SK-N-SH (cell line): Measurements from ENCODE around the gene IFNA10. TPM values are rescaled to one million over a fixed set of nuclear protein-coding genes. Genes with fewer than 3 reads are reported as not detected.

ENCODE experiments used
- CTCF ChIA-PET: fragments of 300-600, 350-600 bp; formaldehyde crosslinking; extraction: SDS; loops from one replicate; lab custom pipeline; 2021; lab: Yijun Ruan, JAX
- POLR2A ChIA-PET: fragments of 350-600 bp; sonication (Branson Sonifier 250); formaldehyde crosslinking; extraction: SDS; loops from one replicate; lab custom pipeline; 2020; ENCODE audit warnings: antibody characterized with exemption, inconsistent platforms; lab: Yijun Ruan, JAX
- DNase-seq: peaks from one replicate; pipeline ENCODE4 v3.0.0; 2012
- H2AFZ ChIP-seq: fragments of 200-600 bp; sonication (generic); 2 replicates; pipeline ENCODE4 v1.8.1; 2016; ENCODE audit warnings: antibody characterized with exemption, mild to moderate bottlenecking, low read depth
- H3F3A ChIP-seq: fragments of 200-600 bp; sonication (generic); replicated peaks from 2 replicates; pipeline ENCODE3; 2016; ENCODE audit warnings: antibody characterized with exemption, mild to moderate bottlenecking; ENCODE audit not compliant: insufficient read depth
- H3K27ac ChIP-seq, 2 experiments: fragments of 200-500 bp in 1 of 2; fragments of 200-600 bp in 1 of 2; sonication (Bioruptor generic) in 1 of 2; sonication (generic), shearing (Covaris generic) in 1 of 2; 2 replicates each; pipeline versions ENCODE4 v1.5.1 to v1.6.1; 2014 to 2016; ENCODE audit warnings: low read depth in 2 of 2, inconsistent platforms in 1 of 2, low read length in 1 of 2, mild to moderate bottlenecking in 1 of 2, mixed read lengths in 1 of 2
- H3K27me3 ChIP-seq: fragments of 200-600 bp; sonication (generic), shearing (Covaris generic); 2 replicates; pipeline ENCODE4 v1.6.1; 2016; ENCODE audit warnings: mixed run types; ENCODE audit not compliant: insufficient read depth
- H3K36me3 ChIP-seq, 2 experiments: fragments of 200-500 bp in 1 of 2; fragments of 200-600 bp in 1 of 2; sonication (Bioruptor generic) in 1 of 2; sonication (generic) in 1 of 2; replicated peaks in 1 of 2; 2 replicates each; pipeline versions ENCODE3 to v1.5.1; 2014 to 2016; ENCODE audit warnings: low read length in 1 of 2, mild to moderate bottlenecking in 1 of 2; ENCODE audit not compliant: insufficient read depth in 2 of 2, control insufficient read depth in 1 of 2
- H3K4me1 ChIP-seq, 2 experiments: fragments of 200-500 bp in 1 of 2; fragments of 200-600 bp in 1 of 2; sonication (Bioruptor generic) in 1 of 2; sonication (generic), shearing (Covaris generic) in 1 of 2; 2 replicates each; pipeline versions ENCODE4 v1.5.1 to v1.6.1; 2014 to 2016; ENCODE audit warnings: low read depth in 1 of 2, low read length in 1 of 2, mixed run types in 1 of 2; ENCODE audit not compliant: insufficient read depth in 2 of 2, control insufficient read depth in 1 of 2
- H3K4me2 ChIP-seq: fragments of 200-600 bp; sonication (generic), shearing (Covaris generic); 2 replicates; pipeline ENCODE4 v1.6.1; 2017; ENCODE audit warnings: mixed run types
- H3K4me3 ChIP-seq, 2 experiments: fragments of 200-500 bp in 1 of 2; fragments of 200-600 bp in 1 of 2; sonication (Bioruptor generic) in 1 of 2; sonication (generic), shearing (Covaris generic) in 1 of 2; 2 replicates each; pipeline versions ENCODE4 v1.5.1 to v1.8.1; 2014 to 2016; ENCODE audit warnings: low read depth in 2 of 2, inconsistent platforms in 1 of 2, low read length in 1 of 2, mild to moderate bottlenecking in 1 of 2, mixed read lengths in 1 of 2, moderate library complexity in 1 of 2
- H3K79me2 ChIP-seq: fragments of 200-600 bp; sonication (generic); 2 replicates; pipeline ENCODE4 v1.8.1; 2017; ENCODE audit warnings: mild to moderate bottlenecking; ENCODE audit not compliant: insufficient read depth
- H3K9ac ChIP-seq: fragments of 200-600 bp; sonication (generic); 2 replicates; pipeline ENCODE4 v1.6.1; 2017; ENCODE audit warnings: mixed run types
- H3K9me2 ChIP-seq: fragments of 200-600 bp; sonication (generic); 2 replicates; pipeline ENCODE4 v1.6.1; 2017; ENCODE audit warnings: mixed run types
- H3K9me3 ChIP-seq: fragments of 200-600 bp; sonication (generic); 2 replicates; pipeline ENCODE4 v1.6.1; 2017; ENCODE audit warnings: mixed run types, mild to moderate bottlenecking, moderate library complexity
- H4K20me1 ChIP-seq: fragments of 200-600 bp; sonication (generic); 2 replicates; pipeline ENCODE4 v1.6.1; 2017; ENCODE audit warnings: mild to moderate bottlenecking, mixed run types; ENCODE audit not compliant: insufficient read depth
- CHD2 ChIP-seq: fragments of 150-350 bp; IDR thresholded peaks from 2 replicates; pipeline ENCODE4 v1.6.1; 2018; ENCODE audit warnings: low read length; ENCODE audit not compliant: partially characterized antibody
- CTCF ChIP-seq: fragments of 200-600 bp; sonication (generic); IDR thresholded peaks from 2 replicates; pipeline ENCODE4 v1.6.1; 2017; ENCODE audit warnings: antibody characterized with exemption, mild to moderate bottlenecking, moderate library complexity
- ELF1 ChIP-seq: IDR thresholded peaks from 2 replicates; pipeline ENCODE4 v1.4.0; 2012
- EZH2phosphoT487 ChIP-seq: fragments of 200-600 bp; sonication (generic); IDR thresholded peaks from 2 replicates; pipeline ENCODE4 v1.6.1; 2017; ENCODE audit warnings: low read depth, mixed run types, mild to moderate bottlenecking, antibody characterized with exemption, moderate library complexity, borderline replicate concordance
- FOSL2 ChIP-seq: IDR thresholded peaks from 2 replicates; pipeline ENCODE4 v1.4.0; 2012; ENCODE audit warnings: low read depth, mild to moderate bottlenecking, moderate library complexity, borderline replicate concordance
- FOXJ3 ChIP-seq: sonication (generic); formaldehyde crosslinking; IDR thresholded peaks from 2 replicates; pipeline ENCODE4 v1.5.1; 2020; ENCODE audit warnings: mild to moderate bottlenecking, missing genetic modification reagents
- GABPA ChIP-seq: IDR thresholded peaks from 2 replicates; pipeline ENCODE4 v1.4.0; 2012; ENCODE audit warnings: low read depth, mild to moderate bottlenecking
- JUND ChIP-seq: IDR thresholded peaks from 2 replicates; pipeline ENCODE4 v1.4.0; 2012
- MEF2A ChIP-seq: IDR thresholded peaks from 2 replicates; pipeline ENCODE4 v1.4.0; 2012; ENCODE audit warnings: low read depth, borderline replicate concordance
- NFIC ChIP-seq: IDR thresholded peaks from 2 replicates; pipeline ENCODE4 v1.4.0; 2012; ENCODE audit warnings: borderline replicate concordance
- NRF1 ChIP-seq: IDR thresholded peaks from 2 replicates; pipeline ENCODE4 v1.6.1; 2012; ENCODE audit warnings: low read depth, mild to moderate bottlenecking, low read length
- SIN3A ChIP-seq: IDR thresholded peaks from 2 replicates; pipeline ENCODE4 v1.6.1; 2012; ENCODE audit warnings: low read depth, mild to moderate bottlenecking, low read length, moderate library complexity, borderline replicate concordance
- SMC3 ChIP-seq: IDR thresholded peaks from 2 replicates; pipeline ENCODE4 v1.6.1; 2012; ENCODE audit warnings: low read depth, low read length, improper control_type of control experiment
- USF1 ChIP-seq: IDR thresholded peaks from 2 replicates; pipeline ENCODE4 v1.4.0; 2012; ENCODE audit warnings: low read depth, borderline replicate concordance
- polyA plus RNA-seq, 3 experiments: library from polyadenylated mRNA; depleted of rRNA; stranded (reverse); fragments of >200 nt; gene quantifications; 2 replicates each; pipeline ENCODE4 v1.2.3, GENCODE V29; 2012
- TF ChIP-seq, protein P1 (sequence below): IDR thresholded peaks from 2 replicates; pipeline ENCODE4 v1.6.1; 2012; ENCODE audit warnings: mild to moderate bottlenecking, low read depth, low read length, moderate library complexity
- TF ChIP-seq, protein P2 (sequence below): IDR thresholded peaks from 2 replicates; pipeline ENCODE4; 2012
- TF ChIP-seq, protein P3 (sequence below): IDR thresholded peaks from 2 replicates; pipeline ENCODE4 v1.4.0; 2012; ENCODE audit warnings: low read depth, borderline replicate concordance

IFNA10 gene
- polyA plus RNA-seq, 1 of the 3 experiments (the other 2 are of a cell fraction), result not detected

- TF ChIP-seq CTCF (no peak), JUND (no peak), MEF2A (no peak), GABPA (no peak), EZH2phosphoT487 (no peak), USF1 (no peak), FOXJ3 (no peak), NRF1 (no peak), CHD2 (no peak)
- TF ChIP-seq, protein P1, sequence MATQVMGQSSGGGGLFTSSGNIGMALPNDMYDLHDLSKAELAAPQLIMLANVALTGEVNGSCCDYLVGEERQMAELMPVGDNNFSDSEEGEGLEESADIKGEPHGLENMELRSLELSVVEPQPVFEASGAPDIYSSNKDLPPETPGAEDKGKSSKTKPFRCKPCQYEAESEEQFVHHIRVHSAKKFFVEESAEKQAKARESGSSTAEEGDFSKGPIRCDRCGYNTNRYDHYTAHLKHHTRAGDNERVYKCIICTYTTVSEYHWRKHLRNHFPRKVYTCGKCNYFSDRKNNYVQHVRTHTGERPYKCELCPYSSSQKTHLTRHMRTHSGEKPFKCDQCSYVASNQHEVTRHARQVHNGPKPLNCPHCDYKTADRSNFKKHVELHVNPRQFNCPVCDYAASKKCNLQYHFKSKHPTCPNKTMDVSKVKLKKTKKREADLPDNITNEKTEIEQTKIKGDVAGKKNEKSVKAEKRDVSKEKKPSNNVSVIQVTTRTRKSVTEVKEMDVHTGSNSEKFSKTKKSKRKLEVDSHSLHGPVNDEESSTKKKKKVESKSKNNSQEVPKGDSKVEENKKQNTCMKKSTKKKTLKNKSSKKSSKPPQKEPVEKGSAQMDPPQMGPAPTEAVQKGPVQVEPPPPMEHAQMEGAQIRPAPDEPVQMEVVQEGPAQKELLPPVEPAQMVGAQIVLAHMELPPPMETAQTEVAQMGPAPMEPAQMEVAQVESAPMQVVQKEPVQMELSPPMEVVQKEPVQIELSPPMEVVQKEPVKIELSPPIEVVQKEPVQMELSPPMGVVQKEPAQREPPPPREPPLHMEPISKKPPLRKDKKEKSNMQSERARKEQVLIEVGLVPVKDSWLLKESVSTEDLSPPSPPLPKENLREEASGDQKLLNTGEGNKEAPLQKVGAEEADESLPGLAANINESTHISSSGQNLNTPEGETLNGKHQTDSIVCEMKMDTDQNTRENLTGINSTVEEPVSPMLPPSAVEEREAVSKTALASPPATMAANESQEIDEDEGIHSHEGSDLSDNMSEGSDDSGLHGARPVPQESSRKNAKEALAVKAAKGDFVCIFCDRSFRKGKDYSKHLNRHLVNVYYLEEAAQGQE, result no peak
Measured at GRCh38 chr9:21210311-21210710, 3.4 kb upstream of the IFNA10 start (continued).

DNA sequence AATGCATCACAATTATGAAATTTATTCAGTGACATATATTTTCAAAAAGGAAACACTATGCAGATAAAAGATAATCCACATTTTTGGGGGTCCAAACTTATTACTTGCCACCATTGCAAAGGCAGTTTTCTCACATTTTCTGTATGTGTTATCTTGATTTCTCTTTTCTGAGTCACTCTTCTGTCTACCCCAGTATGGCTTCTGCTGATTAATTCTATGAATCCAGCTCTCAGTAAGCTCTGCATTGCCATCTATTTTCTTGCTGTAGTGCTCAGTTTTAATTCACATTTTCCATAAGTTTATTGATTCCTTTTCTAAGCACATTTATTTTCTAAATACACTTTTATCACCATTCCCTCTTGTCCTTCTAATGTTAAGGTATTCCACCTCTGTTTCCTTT, 1.7 kb downstream of the IFNA10 start:
- H3K9me3 ChIP-seq, result no peaks in the 10 kb centered on the region
- CTCF ChIA-PET, result no interaction called here

More for the DNA sequence above, 1.7 kb downstream of the IFNA10 start:
- no peak overlapping the region for H3K4me2 ChIP-seq
- no peak for DNase-seq
- POLR2A ChIA-PET, result no interaction called here
- no peaks in the 10 kb centered on the region for H3K36me3 ChIP-seq
- H4K20me1 ChIP-seq, result no peaks in the 10 kb centered on the region
- no peaks in the 10 kb centered on the region for H3K79me2 ChIP-seq
- no peaks in the 10 kb centered on the region for H3K9me2 ChIP-seq
- no peak overlapping the region for H2AFZ ChIP-seq
- H3K27me3 ChIP-seq, result no peaks in the 10 kb centered on the region
- H3F3A ChIP-seq, result no peaks in the 10 kb centered on the region
- TF ChIP-seq ELF1, result no peak
- TF ChIP-seq, protein P2, sequence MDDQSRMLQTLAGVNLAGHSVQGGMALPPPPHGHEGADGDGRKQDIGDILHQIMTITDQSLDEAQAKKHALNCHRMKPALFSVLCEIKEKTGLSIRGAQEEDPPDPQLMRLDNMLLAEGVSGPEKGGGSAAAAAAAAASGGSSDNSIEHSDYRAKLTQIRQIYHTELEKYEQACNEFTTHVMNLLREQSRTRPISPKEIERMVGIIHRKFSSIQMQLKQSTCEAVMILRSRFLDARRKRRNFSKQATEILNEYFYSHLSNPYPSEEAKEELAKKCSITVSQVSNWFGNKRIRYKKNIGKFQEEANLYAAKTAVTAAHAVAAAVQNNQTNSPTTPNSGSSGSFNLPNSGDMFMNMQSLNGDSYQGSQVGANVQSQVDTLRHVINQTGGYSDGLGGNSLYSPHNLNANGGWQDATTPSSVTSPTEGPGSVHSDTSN, result no peak
- TF ChIP-seq JUND, result no peak
- no peak for TF ChIP-seq NFIC
- no peak for TF ChIP-seq SIN3A
- TF ChIP-seq CHD2, result no peak
- TF ChIP-seq, protein P3, sequence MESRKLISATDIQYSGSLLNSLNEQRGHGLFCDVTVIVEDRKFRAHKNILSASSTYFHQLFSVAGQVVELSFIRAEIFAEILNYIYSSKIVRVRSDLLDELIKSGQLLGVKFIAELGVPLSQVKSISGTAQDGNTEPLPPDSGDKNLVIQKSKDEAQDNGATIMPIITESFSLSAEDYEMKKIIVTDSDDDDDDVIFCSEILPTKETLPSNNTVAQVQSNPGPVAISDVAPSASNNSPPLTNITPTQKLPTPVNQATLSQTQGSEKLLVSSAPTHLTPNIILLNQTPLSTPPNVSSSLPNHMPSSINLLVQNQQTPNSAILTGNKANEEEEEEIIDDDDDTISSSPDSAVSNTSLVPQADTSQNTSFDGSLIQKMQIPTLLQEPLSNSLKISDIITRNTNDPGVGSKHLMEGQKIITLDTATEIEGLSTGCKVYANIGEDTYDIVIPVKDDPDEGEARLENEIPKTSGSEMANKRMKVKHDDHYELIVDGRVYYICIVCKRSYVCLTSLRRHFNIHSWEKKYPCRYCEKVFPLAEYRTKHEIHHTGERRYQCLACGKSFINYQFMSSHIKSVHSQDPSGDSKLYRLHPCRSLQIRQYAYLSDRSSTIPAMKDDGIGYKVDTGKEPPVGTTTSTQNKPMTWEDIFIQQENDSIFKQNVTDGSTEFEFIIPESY, result no peak
- TF ChIP-seq USF1, result no peak
- TF ChIP-seq EZH2phosphoT487, result no peak
- no peak for TF ChIP-seq SMC3
- TF ChIP-seq MEF2A, result no peak
- no peak for TF ChIP-seq FOSL2
- no peak for TF ChIP-seq FOXJ3
- H3K4me1 ChIP-seq, result no peaks in the 10 kb centered on the region
- H3K27ac ChIP-seq, result no peak overlapping the region
- no peak overlapping the region for H3K4me3 ChIP-seq
- no peak overlapping the region for H3K9ac ChIP-seq
